ENCODE data around the gene CYP8B1. TPM values are rescaled to one million over a fixed set of nuclear protein-coding genes. Genes with fewer than 3 reads are reported as not detected.

Gene CYP8B1
- total and polyA plus RNA-seq, 2 of the 13 experiments (the other 11 are each of a cell fraction or from before 2014, with no cell fraction given), result 0.58 to 2.0 TPM

DNA sequence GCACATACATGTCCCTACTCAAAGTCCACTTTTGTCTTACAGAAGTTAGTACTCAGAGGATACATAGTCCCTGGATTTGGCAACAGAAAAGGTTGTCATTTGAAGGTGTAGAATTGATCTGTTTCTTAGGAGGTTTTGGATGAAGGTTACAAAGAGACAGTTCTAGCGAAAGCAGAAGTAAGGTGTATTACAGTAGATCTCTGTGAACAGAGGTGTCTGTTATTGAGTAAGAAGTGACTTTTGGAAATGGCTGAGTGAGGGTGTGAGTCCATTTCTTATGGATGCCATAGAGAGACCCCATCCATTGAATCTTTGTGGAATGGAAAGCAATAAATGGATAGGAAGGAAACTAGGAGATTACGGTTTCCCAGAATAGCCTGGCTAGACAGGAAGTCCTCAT lies 35.9 kb upstream of the CYP8B1 start:
- ChIA-PET CTCF (ENCODE audit: low intra/inter-chr PET ratio, low total read pairs) (no interaction called here), POLR2A (no interaction called here)
- Histone ChIP-seq H3K36me3 (replicated peaks in 1 of 2; ENCODE audit: control insufficient read depth in 1 of 2, insufficient read depth in 2 of 2, low read length in 2 of 2) (no peaks in the 10 kb centered on the region), H2AFZ (ENCODE audit: low read length) (no peak overlapping the region), H3K27me3 (ENCODE audit: control insufficient read depth in 1 of 2, insufficient read depth in 2 of 2, low read length in 2 of 2) (peaks cover 2 to 10% of the 10 kb centered on the region in 2 experiments; a peak in 3 of 5 replicates), H3K4me1 (ENCODE audit: insufficient read depth, low read length) (peaks cover 28% of the 10 kb centered on the region), H3K9ac (ENCODE audit: insufficient read depth, low read depth, low read length) (no peak overlapping the region), H3K9me3 (ENCODE audit: low read length) (no peaks in the 10 kb centered on the region), H3K27ac (ENCODE audit: extremely low read length, insufficient read depth, low read length) (no peak overlapping the region), H3K4me2 (ENCODE audit: low read depth, low read length) (no peak overlapping the region), H3K4me3 (replicated peaks in 1 of 3; ENCODE audit: insufficient read depth in 1 of 3, low read depth in 2 of 3, low read length in 3 of 3) (no peak overlapping the region), H4K20me1 (ENCODE audit: insufficient read depth, low read length) (no peaks in the 10 kb centered on the region), H3K79me2 (ENCODE audit: insufficient read depth, low read length) (no peaks in the 10 kb centered on the region)
- DNase-seq (ENCODE audit: low spot score) (no peak), ATAC-seq (no peak), FAIRE-seq (no peak)
- no TSS peak for BruUV-seq (replicated peaks)
- 88% methylated on average over 2 of the region's 2 CpGs for WGBS (ENCODE audit: low lambda C conversion rate)
- in situ Hi-C loops (cut with HindIII; ENCODE audit: extremely low pct_ligation_motif_present, low pct_unique_long_range_greater_than_20kb), result no loop called here
- intact Hi-C loops (cut with micrococcal nuclease; ENCODE audit: unreplicated experiment), result no loop called here
- TF ChIP-seq SP5 (CRISPR knock-in tag; IDR thresholded peaks at IDR 0.05; ENCODE audit: borderline replicate concordance, low read depth), result no peak
- TF ChIP-seq GTF3A (CRISPR knock-in tag; conservative IDR thresholded peaks at IDR 0.05), result no peak
- no peak for TF ChIP-seq ZNF687 (CRISPR knock-in tag; IDR thresholded peaks at IDR 0.05)
- TF ChIP-seq NFIC (IDR thresholded peaks at IDR 0.05; ENCODE audit: low read length), result no peak
- TF ChIP-seq, protein P1, sequence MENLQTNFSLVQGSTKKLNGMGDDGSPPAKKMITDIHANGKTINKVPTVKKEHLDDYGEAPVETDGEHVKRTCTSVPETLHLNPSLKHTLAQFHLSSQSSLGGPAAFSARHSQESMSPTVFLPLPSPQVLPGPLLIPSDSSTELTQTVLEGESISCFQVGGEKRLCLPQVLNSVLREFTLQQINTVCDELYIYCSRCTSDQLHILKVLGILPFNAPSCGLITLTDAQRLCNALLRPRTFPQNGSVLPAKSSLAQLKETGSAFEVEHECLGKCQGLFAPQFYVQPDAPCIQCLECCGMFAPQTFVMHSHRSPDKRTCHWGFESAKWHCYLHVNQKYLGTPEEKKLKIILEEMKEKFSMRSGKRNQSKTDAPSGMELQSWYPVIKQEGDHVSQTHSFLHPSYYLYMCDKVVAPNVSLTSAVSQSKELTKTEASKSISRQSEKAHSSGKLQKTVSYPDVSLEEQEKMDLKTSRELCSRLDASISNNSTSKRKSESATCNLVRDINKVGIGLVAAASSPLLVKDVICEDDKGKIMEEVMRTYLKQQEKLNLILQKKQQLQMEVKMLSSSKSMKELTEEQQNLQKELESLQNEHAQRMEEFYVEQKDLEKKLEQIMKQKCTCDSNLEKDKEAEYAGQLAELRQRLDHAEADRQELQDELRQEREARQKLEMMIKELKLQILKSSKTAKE (CRISPR knock-in tag; IDR thresholded peaks at IDR 0.05; ENCODE audit: borderline replicate concordance), result no peak
- TF ChIP-seq ZNF138 (CRISPR knock-in tag; IDR thresholded peaks at IDR 0.05; ENCODE audit: low read depth), result no peak
- no peak for TF ChIP-seq ZNF607 (CRISPR knock-in tag; IDR thresholded peaks at IDR 0.05; ENCODE audit: borderline replicate concordance)
- TF ChIP-seq ZNF205 (CRISPR knock-in tag; IDR thresholded peaks at IDR 0.05), result no peak
- no peak for TF ChIP-seq ZNF878 (CRISPR knock-in tag; IDR thresholded peaks at IDR 0.05)
- TF ChIP-seq, protein P2, sequence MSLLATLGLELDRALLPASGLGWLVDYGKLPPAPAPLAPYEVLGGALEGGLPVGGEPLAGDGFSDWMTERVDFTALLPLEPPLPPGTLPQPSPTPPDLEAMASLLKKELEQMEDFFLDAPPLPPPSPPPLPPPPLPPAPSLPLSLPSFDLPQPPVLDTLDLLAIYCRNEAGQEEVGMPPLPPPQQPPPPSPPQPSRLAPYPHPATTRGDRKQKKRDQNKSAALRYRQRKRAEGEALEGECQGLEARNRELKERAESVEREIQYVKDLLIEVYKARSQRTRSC (CRISPR knock-in tag; IDR thresholded peaks at IDR 0.05; ENCODE audit: low read depth), result no peak
- no peak for TF ChIP-seq ZNF646 (CRISPR knock-in tag; IDR thresholded peaks at IDR 0.05)
- no peak for TF ChIP-seq HMG20A (CRISPR knock-in tag; IDR thresholded peaks at IDR 0.05; ENCODE audit: borderline replicate concordance)

Data from HepG2 (cell line).